Muscle of leg (tissue), 11 donors: Measurements from ENCODE around the gene CCDC127. TPM values are rescaled to one million over a fixed set of nuclear protein-coding genes. Genes with fewer than 3 reads are reported as not detected.
"Not testable (repeated sequence)": the region's sequence is repeated elsewhere in the genome, so short reads cannot be mapped to it uniquely, and the experiment has no call there.

Source experiments
- DNase-seq: peaks from one replicate; pipeline ENCODE4 v3.0.0; 2013
- H3K27ac ChIP-seq: one replicate; pipeline ENCODE4 v1.5.1; 2013; ENCODE audit warnings: mild to moderate bottlenecking, low read length, control low read depth
- H3K27me3 ChIP-seq: one replicate; pipeline ENCODE4 v1.6.1; 2013; ENCODE audit warnings: low read length; ENCODE audit not compliant: control insufficient read depth, insufficient read depth
- H3K36me3 ChIP-seq: one replicate; pipeline ENCODE4 v1.6.1; 2013; ENCODE audit warnings: low read length; ENCODE audit not compliant: control insufficient read depth, insufficient read depth
- H3K4me1 ChIP-seq: one replicate; pipeline ENCODE4 v1.6.1; 2013; ENCODE audit warnings: low read length; ENCODE audit not compliant: control insufficient read depth, insufficient read depth
- H3K4me3 ChIP-seq: one replicate; pipeline ENCODE4 v1.5.1; 2013; ENCODE audit warnings: low read length, control low read depth
- H3K9me3 ChIP-seq: replicated peaks from 2 replicates; pipeline ENCODE4 v1.6.1; 2013; ENCODE audit warnings: low read depth, low read length; ENCODE audit not compliant: control insufficient read depth
- WGBS: methylation state at CpG from one replicate; pipeline ENCODE4 v1.1.5; 2013; ENCODE audit warnings: missing lambda C conversion rate; ENCODE audit not compliant: insufficient coverage; 5-methylcytosine and 5-hydroxymethylcytosine counted together
- polyA plus RNA-seq, 8 donors: library from polyadenylated mRNA; unstranded; fragments of 120-200 nt; gene quantifications; one replicate each; pipeline versions ENCODE4 v1.2.1 to v1.2.3, GENCODE V29; 2013; ENCODE audit warnings: inconsistent platforms in 1 of 8, low replicate concordance in 1 of 8; ENCODE audit not compliant: insufficient read length in 8 of 8, insufficient read depth in 1 of 8
- total RNA-seq: library from RNA; stranded (reverse); fragments of 120-200 nt; gene quantifications from one replicate; pipeline ENCODE4 v1.2.4, GENCODE V29; 2013

Gene CCDC127
- total and polyA plus RNA-seq, 9 donors = 6.4 to 11.1 (median 8.4) TPM

GRCh38 chr5:237931-238330, 20.0 kb upstream of the CCDC127 start:
- H3K4me3 ChIP-seq, H3K27me3 ChIP-seq, H3K27ac ChIP-seq, H3K9me3 ChIP-seq, H3K4me1 ChIP-seq, DNase-seq: not testable (repeated sequence)
- peaks cover 61% of the 10 kb centered on the region for H3K36me3 ChIP-seq
- WGBS = no CpG with 5 or more reads among the region's 8 CpGs

DNA sequence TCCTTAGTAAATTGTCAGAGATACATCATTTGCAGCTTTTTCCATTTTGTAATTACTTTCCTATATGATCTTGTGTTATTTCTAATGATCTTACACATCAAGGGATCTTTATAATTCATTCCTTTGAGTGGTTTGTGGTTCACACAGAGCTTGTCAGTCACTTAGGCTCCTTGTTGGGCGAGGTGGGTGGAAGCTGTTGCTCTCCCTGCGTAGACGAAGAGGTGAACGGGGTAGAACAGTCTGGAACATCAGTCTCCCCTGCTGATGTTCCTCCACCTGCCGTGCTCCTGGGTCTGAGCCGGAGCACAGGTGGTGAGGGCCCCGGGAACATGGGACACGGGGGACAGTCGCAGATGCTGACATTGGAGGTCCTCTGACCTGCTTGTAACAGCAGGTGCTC, 17.6 kb upstream of the CCDC127 start:
- not testable (repeated sequence) for DNase-seq, H3K4me3 ChIP-seq, H3K27ac ChIP-seq, H3K4me1 ChIP-seq, H3K9me3 ChIP-seq, H3K27me3 ChIP-seq
- H3K36me3 ChIP-seq = peaks cover 58% of the 10 kb centered on the region
- WGBS = 100% methylated on average over 1 of the region's 9 CpGs

- no peaks in the 10 kb centered on the region for H3K9me3 ChIP-seq
- no peaks in the 10 kb centered on the region for H3K27me3 ChIP-seq
- H3K4me3 ChIP-seq = no peak overlapping the region
- H3K4me1 ChIP-seq = no peaks in the 10 kb centered on the region
- WGBS = 93% methylated on average over 5 of the region's 8 CpGs
- no peak overlapping the region for H3K27ac ChIP-seq
- DNase-seq = no peak
- peaks cover 53% of the 10 kb centered on the region for H3K36me3 ChIP-seq
Observed at GRCh38 chr5:234450-234849, 16.5 kb upstream of the CCDC127 start.

DNA sequence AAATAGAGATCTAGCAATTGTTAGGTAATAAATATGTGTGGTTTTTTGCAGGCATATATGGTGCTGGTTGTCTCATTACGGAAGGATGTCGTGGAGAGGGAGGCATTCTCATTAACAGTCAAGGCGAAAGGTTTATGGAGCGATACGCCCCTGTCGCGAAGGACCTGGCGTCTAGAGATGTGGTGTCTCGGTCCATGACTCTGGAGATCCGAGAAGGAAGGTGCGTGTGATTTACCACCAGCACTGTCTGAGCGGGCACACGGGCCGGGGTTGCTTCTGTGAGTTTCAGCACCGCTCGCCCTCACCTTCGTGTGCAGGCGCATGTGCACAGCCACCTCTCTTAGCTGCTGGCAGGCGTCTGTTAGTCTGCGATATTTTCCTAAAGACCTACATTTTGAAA, 15.5 kb upstream of the CCDC127 start:
- not testable (repeated sequence) for H3K27ac ChIP-seq, DNase-seq, H3K27me3 ChIP-seq, H3K4me1 ChIP-seq, H3K4me3 ChIP-seq, H3K9me3 ChIP-seq
- H3K36me3 ChIP-seq = peaks cover 54% of the 10 kb centered on the region
- 96% methylated on average over 16 of the region's 20 CpGs for WGBS

DNA sequence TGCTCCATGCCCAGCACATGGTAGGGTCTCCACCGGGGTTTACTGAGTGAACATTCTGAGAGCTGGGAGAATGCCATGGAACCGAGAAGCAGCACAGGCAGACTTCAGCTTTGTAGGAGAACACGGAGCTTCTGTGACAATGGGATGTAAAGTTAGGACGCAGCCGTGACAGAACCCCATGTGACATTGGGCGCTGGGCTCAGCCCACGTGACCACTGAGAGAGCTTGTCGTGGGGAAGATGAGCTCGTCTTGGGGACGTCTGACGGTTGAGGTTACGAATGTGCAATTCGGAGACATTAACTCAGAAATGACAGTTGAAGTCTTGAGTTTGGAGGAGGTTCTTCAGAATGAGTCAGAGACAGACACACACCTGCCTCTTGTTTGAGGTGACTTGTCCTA, 13.7 kb upstream of the CCDC127 start:
- whole genome bisulfite sequencing = 82% methylated on average over 5 of the region's 13 CpGs

DNA sequence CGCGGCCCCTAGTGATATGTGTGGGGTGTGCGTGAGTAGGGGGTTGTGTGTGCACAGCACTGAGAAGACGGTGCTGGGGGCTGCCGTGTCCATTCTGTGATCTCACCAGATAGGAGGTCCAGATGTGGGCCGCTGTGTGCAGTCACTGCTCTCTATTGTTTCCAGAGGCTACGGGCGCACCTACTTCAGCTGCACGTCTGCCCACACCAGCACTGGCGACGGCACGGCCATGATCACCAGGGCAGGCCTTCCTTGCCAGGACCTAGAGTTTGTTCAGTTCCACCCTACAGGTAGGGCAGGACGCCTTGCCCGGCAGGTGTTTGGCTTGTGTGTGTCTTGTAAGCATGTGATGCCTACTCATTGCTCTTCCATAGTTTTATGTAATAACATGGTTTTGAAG, 12.8 kb upstream of the CCDC127 start:
- 95% methylated on average over 10 of the region's 14 CpGs for WGBS
- Histone ChIP-seq H3K9me3 (no peaks in the 10 kb centered on the region), H3K27ac (no peak overlapping the region), H3K27me3 (no peaks in the 10 kb centered on the region), H3K36me3 (peaks cover 69% of the 10 kb centered on the region), H3K4me3 (no peak overlapping the region), H3K4me1 (no peaks in the 10 kb centered on the region)
- DNase-seq = no peak

More for the DNA sequence above, 13.7 kb upstream of the CCDC127 start:
- Histone ChIP-seq H3K4me3 (no peak overlapping the region), H3K27me3 (no peaks in the 10 kb centered on the region), H3K36me3 (peaks cover 60% of the 10 kb centered on the region), H3K27ac (no peak overlapping the region), H3K9me3 (no peaks in the 10 kb centered on the region), H3K4me1 (no peaks in the 10 kb centered on the region)
- DNase-seq = no peak

- H3K27ac ChIP-seq = no peak overlapping the region
- no peak overlapping the region for H3K4me3 ChIP-seq
- no peaks in the 10 kb centered on the region for H3K4me1 ChIP-seq
- H3K9me3 ChIP-seq = no peaks in the 10 kb centered on the region
- no peaks in the 10 kb centered on the region for H3K27me3 ChIP-seq
- H3K36me3 ChIP-seq = peaks cover 72% of the 10 kb centered on the region
- WGBS = no CpG with 5 or more reads among the region's 3 CpGs
- no peak for DNase-seq
Observed at GRCh38 chr5:228886-229285, 10.9 kb upstream of the CCDC127 start.

GRCh38 chr5:227375-227774, 9.4 kb upstream of the CCDC127 start:
- not testable (repeated sequence) for H3K27ac ChIP-seq, H3K4me3 ChIP-seq, H3K27me3 ChIP-seq, H3K9me3 ChIP-seq, DNase-seq, H3K4me1 ChIP-seq
- peaks cover 67% of the 10 kb centered on the region for H3K36me3 ChIP-seq
- 85% methylated on average over 5 of the region's 17 CpGs for WGBS

DNA sequence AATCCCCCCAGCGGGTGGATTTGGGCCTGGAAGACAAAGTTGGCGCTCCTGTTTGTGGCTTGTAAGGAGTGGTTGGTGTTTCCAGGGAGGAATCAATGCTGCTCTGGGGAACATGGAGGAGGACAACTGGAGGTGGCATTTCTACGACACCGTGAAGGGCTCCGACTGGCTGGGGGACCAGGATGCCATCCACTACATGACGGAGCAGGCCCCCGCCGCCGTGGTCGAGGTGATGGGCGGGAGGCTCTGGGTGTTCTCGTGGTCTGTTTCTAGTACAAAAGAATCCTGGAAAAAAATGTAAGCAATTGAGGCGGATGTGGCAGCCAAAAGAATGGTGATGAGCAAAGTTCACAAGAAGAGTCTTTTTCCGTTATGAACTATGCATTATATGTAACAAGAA, 7.4 kb upstream of the CCDC127 start:
- WGBS = 97% methylated on average over 8 of the region's 14 CpGs
- Histone ChIP-seq H3K4me3 (no peak overlapping the region), H3K27ac (no peak overlapping the region), H3K36me3 (peaks cover 47% of the 10 kb centered on the region), H3K9me3 (no peaks in the 10 kb centered on the region), H3K27me3 (no peaks in the 10 kb centered on the region), H3K4me1 (no peaks in the 10 kb centered on the region)
- no peak for DNase-seq

- H3K27ac ChIP-seq = no peak overlapping the region
- WGBS = 72% methylated on average over 5 of the region's 6 CpGs
- peaks cover 41% of the 10 kb centered on the region for H3K36me3 ChIP-seq
- no peak for DNase-seq
- no peak overlapping the region for H3K4me3 ChIP-seq
- H3K27me3 ChIP-seq = no peaks in the 10 kb centered on the region
- no peaks in the 10 kb centered on the region for H3K9me3 ChIP-seq
- H3K4me1 ChIP-seq = peaks cover 7% of the 10 kb centered on the region
Observed at GRCh38 chr5:223791-224190, 5.8 kb upstream of the CCDC127 start.

DNA sequence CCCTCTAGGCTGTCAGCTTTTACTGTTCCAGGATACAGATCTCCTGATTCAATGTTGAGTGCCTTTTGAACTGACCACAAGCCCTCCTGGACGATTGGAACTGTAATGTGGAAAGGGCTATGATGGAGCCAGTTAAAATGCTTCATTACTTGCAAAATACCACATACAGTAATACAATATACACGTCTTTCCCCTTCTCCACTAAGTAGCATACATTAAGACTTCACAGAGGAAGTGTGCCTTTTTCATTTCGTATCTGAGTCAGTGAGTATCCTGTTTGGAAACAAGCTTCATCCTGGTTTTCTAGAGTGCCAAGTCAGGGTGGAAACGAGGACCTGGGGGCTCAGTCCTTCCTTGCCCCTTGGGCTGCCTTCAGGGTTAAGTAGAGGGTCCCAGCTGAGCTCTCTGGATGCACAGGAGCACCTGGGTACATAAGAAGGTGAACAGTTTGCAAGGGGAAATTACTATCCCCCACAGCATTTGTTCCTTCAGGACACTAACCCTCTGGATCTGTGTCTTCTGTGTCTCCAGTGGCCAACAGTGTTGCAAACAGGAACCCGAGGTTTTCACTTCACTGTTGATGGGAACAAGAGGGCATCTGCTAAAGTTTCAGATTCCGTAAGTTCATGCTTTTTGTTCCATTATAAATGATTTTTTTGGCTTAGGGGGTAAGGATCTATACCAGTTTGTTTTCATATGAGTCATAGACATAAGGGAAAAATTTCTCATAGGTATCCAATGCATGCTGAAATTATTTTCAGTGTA, 5.2 kb upstream of the CCDC127 start:
- not testable (repeated sequence) for H3K4me3 ChIP-seq, H3K27ac ChIP-seq, DNase-seq, H3K27me3 ChIP-seq, H3K4me1 ChIP-seq, H3K9me3 ChIP-seq
- H3K36me3 ChIP-seq = peaks cover 37% of the 10 kb centered on the region
- 71% methylated on average over 1 of the region's 6 CpGs for WGBS
